H1 (cell line): ENCODE data around the gene SSTR1. TPM values are rescaled to one million over a fixed set of nuclear protein-coding genes. Genes with fewer than 3 reads are reported as not detected.

Source experiments
- CHD2 ChIP-seq: IDR thresholded peaks from 2 replicates; pipeline ENCODE4 v1.6.1; 2012; ENCODE audit warnings: low read length, improper control_type of control experiment
- POLR2A ChIP-seq, 2 experiments: IDR thresholded peaks; 1 replicate in 1 of 2; 2 replicates in 1 of 2; pipeline ENCODE4 v1.6.1; 2011; ENCODE audit warnings: low read depth in 2 of 2, low read length in 2 of 2, mild to moderate bottlenecking in 2 of 2; ENCODE audit errors: control extremely low read depth in 1 of 2
- TBP ChIP-seq: IDR thresholded peaks from 2 replicates; pipeline ENCODE4 v1.6.1; 2011; ENCODE audit warnings: low read depth, low read length, improper control_type of control experiment
- polyA plus RNA-seq, 7 experiments: library from polyadenylated mRNA; depleted of rRNA in 3 of 7; stranded (reverse) in 5 of 7; unstranded in 2 of 7; fragments of >200 nt in 5 of 7; fragments of 200-250 nt in 2 of 7; gene quantifications; 1 replicate in 5 of 7; 2 replicates in 1 of 7; 4 replicates in 1 of 7; pipeline versions ENCODE4 v1.2.1 to v1.2.3, GENCODE V29; 2011 to 2013; ENCODE audit warnings: missing spikeins in 2 of 7, mixed read lengths in 2 of 7
- total RNA-seq: library from RNA; stranded (reverse); fragmentation: NEBNext Ultra II Directional; extraction: Animal tissue kit (Norgen Biotek cat#: 25700); gene quantifications from 2 replicates; pipeline ENCODE4 v1.2.1, GENCODE V29; 2021

Gene SSTR1
- total and polyA plus RNA-seq, 2 of the 8 experiments (the other 6 are each of a cell fraction or from before 2014, with no cell fraction given): 0.82 to 0.93 TPM

DNA sequence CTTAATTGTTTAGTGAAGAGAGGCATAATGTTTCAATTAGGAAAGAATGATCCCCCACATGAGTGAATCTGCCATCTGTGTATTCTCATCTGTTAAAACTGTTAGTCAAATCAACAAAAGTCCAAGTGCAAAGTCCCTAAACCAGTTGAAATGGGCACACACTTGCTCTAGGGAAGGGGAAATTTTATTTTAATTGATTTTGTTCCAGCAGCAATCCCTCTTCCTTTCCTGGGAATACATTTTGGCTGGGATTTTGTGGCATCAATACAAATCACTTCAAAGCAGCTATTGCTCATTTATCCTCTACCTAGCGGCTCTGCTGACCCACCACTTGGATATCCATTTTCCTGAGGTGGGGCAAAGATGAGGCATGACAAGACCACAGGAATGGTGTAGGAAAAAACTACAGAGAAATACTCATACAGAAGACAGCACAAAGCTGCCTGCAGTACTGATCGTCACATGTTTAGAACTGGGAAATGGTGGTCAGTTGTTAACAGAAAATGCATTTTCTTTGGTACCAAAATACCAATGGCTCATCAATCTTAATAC, 9.8 kb upstream of the SSTR1 start (continued):
- TF ChIP-seq POLR2A (IDR thresholded peaks at IDR 0.05; ENCODE audit: control extremely low read depth in 1 of 2, low read depth in 2 of 2, low read length in 2 of 2) (0 out of 3 replicates have a peak, but pooled peaks of 1 of the 2 experiments have one; percentile 44), TBP (no peak), CHD2 (no peak)
